ENCODE results near the gene NSMCE4A. TPM values are rescaled to one million over a fixed set of nuclear protein-coding genes. Genes with fewer than 3 reads are reported as not detected.
"Not testable (repeated sequence)": the region's sequence is repeated elsewhere in the genome, so short reads cannot be mapped to it uniquely, and the experiment has no call there.

The NSMCE4A gene, protein sequence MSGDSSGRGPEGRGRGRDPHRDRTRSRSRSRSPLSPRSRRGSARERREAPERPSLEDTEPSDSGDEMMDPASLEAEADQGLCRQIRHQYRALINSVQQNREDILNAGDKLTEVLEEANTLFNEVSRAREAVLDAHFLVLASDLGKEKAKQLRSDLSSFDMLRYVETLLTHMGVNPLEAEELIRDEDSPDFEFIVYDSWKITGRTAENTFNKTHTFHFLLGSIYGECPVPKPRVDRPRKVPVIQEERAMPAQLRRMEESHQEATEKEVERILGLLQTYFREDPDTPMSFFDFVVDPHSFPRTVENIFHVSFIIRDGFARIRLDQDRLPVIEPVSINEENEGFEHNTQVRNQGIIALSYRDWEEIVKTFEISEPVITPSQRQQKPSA
- total RNA-seq (10 to 100 TPM; 34.2 to 36.5 TPM), total RNA-seq (22.1 to 106 (median 70.5) reads per million in 172 experiments)
- polyA plus RNA-seq (2013, experiment 1 of 2), result 67.6 TPM
- 55.2 TPM for polyA plus RNA-seq (2013, experiment 2 of 2)

DNA sequence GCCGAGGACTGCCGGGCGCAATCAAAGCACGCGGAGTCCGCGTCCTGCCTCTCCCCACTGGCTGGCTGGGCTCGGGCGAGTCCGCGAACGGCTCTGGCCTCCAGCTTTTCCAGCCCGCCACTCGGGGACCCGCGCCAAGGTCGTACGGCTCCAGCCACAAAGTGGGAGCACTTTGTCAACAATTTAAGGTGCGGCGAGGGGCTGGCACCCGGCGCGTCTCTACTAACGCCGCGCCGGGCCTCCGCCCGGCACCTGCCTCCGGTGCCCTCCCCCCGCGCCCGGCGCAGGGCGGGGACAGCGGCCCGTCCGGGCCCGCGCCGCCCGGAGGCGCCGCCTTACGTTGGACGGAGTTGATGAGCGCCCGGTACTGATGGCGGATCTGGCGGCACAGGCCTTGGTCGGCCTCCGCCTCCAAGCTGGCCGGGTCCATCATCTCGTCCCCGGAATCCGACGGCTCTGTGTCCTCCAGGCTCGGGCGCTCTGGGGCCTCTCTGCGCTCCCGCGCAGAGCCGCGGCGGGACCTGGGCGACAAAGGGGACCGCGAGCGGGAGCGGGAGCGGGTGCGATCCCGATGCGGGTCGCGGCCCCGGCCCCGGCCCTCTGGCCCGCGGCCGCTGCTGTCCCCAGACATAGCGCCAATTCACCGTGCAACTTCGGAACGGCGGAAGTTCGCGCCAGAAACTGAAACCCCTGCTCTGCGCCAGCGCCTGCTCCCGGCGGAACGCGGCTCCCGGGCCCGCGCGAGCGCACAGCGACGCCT lies at the start of gene NSMCE4A:
Gene NSMCE4A (minus strand): TSS at position 683 of the 760 bp plus-strand sequence. CDS start 52 bp downstream, at position 631.
- peak within 1 kb of the TSS; percentile 87 for H3K4me3 Mint-ChIP-seq
- H3K36me3 Mint-ChIP-seq (ENCODE audit: low read depth), result peaks cover 30% of the 10 kb centered on the region
- peak within 1 kb of the TSS; percentile 36 for H3K27ac Mint-ChIP-seq
- ATAC-seq (ENCODE audit: poor library complexity) (peak; percentile 85), DNase-seq (peak; percentile 49 to 83 (median 66))
- H3K9me3 Mint-ChIP-seq, result no peaks in the 10 kb centered on the region
- TF ChIP-seq, protein P1, sequence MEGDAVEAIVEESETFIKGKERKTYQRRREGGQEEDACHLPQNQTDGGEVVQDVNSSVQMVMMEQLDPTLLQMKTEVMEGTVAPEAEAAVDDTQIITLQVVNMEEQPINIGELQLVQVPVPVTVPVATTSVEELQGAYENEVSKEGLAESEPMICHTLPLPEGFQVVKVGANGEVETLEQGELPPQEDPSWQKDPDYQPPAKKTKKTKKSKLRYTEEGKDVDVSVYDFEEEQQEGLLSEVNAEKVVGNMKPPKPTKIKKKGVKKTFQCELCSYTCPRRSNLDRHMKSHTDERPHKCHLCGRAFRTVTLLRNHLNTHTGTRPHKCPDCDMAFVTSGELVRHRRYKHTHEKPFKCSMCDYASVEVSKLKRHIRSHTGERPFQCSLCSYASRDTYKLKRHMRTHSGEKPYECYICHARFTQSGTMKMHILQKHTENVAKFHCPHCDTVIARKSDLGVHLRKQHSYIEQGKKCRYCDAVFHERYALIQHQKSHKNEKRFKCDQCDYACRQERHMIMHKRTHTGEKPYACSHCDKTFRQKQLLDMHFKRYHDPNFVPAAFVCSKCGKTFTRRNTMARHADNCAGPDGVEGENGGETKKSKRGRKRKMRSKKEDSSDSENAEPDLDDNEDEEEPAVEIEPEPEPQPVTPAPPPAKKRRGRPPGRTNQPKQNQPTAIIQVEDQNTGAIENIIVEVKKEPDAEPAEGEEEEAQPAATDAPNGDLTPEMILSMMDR (IDR thresholded peaks at IDR 0.05), result no peak
- ChIA-PET CTCF (interaction anchor here (0.6 kb wide), 1 partner anchor 399 kb away, joined by 3 read pairs; the partner anchor contains the start of gene PLEKHA1), POLR2A (interaction anchor here (2.4 kb wide), 1 partner anchor 46 kb away, joined by 9 read pairs; the partner anchor contains the start of gene ATE1)
- Histone ChIP-seq H3K27ac (ENCODE audit: low read depth in 1 of 2, low read length in 2 of 2) (peak within 1 kb of the TSS; percentile 31 to 40), H3K27me3 (ENCODE audit: control insufficient read depth in 1 of 2, insufficient read depth in 2 of 2, low read length in 2 of 2) (no peaks in the 10 kb centered on the region), H3K9me3 (ENCODE audit: control insufficient read depth in 1 of 2, insufficient read depth in 1 of 2, low read length in 2 of 2) (peaks cover 0 to 4% of the 10 kb centered on the region in 2 experiments), H3K4me1 (ENCODE audit: insufficient read depth, low read length) (peaks cover 21% of the 10 kb centered on the region), H3K36me3 (ENCODE audit: insufficient read depth, low read length) (peaks cover 15% of the 10 kb centered on the region), H3K4me3 (ENCODE audit: low read length) (peak within 1 kb of the TSS; percentile 63)
- H3K27me3 Mint-ChIP-seq, result no peaks in the 10 kb centered on the region
- peaks cover 19% of the 10 kb centered on the region for H3K4me1 Mint-ChIP-seq (ENCODE audit: low read depth)
- intact Hi-C loops (cut with DNase I, micrococcal nuclease), result loop anchor here in 1 of 2 experiments (1.0 to 10.0 kb wide), 3 partner anchors 46 to 1040 kb away; partner anchors contain the start of genes ATE1 and PLEKHA1

DNA sequence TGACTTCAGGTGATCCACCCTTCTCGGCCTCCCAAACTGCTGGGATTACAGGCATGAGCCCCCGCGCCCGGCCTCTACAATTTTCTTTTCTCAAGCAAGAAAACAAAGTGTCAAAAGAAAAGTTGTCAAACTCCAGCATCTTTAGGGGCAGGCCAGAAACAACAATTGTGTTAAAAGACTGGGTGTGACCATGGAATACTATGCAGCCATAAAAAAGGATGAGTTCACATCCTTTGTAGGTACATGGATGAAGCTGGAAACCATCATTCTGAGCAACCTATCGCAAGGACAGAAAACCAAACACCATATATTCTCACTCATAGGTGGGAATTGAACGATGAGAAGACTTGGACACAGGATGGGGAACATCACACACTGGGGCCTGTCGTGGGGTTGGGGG lies 48.2 kb upstream of the NSMCE4A start:
- H3K27ac ChIP-seq (ENCODE audit: low read depth in 1 of 2, low read length in 2 of 2); ATAC-seq (ENCODE audit: poor library complexity); H3K27me3 Mint-ChIP-seq; H3K36me3 Mint-ChIP-seq (ENCODE audit: low read depth); H3K4me3 Mint-ChIP-seq; DNase-seq; H3K4me1 ChIP-seq (ENCODE audit: insufficient read depth, low read length); H3K9me3 ChIP-seq (ENCODE audit: control insufficient read depth in 1 of 2, insufficient read depth in 1 of 2, low read length in 2 of 2); H3K4me1 Mint-ChIP-seq (ENCODE audit: low read depth); H3K27me3 ChIP-seq (ENCODE audit: control insufficient read depth in 1 of 2, insufficient read depth in 2 of 2, low read length in 2 of 2); H3K27ac Mint-ChIP-seq; intact Hi-C loops (cut with DNase I, micrococcal nuclease); H3K4me3 ChIP-seq (ENCODE audit: low read length); H3K36me3 ChIP-seq (ENCODE audit: insufficient read depth, low read length); POLR2A ChIA-PET; CTCF ChIA-PET; H3K9me3 Mint-ChIP-seq: not testable (repeated sequence)

DNA sequence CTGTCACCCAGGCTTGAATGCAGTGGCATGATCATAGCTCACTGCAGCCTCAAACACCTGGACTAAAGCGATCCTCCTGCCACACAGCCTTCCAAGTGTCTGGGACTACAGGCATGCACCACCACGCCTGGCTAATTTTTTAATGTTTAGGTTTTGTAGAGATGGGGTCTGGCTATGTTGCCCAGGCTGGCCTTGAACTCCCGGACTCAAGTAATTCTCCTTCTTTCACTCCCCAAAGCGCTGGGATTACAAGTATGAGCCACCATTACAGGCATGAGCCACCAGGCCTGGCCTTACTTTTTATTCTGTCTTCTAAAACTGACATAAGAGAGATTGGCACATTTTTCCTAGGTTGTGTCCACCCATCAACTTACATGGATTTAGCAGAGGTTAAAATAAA lies 47.3 kb upstream of the NSMCE4A start:
- Histone ChIP-seq H3K4me1 (ENCODE audit: insufficient read depth, low read length) (no peaks in the 10 kb centered on the region), H3K4me3 (ENCODE audit: low read length) (no peak overlapping the region), H3K27ac (ENCODE audit: low read depth in 1 of 2, low read length in 2 of 2) (no peak overlapping the region), H3K36me3 (ENCODE audit: insufficient read depth, low read length) (no peaks in the 10 kb centered on the region), H3K27me3 (ENCODE audit: control insufficient read depth in 1 of 2, insufficient read depth in 2 of 2, low read length in 2 of 2) (peaks cover 0 to 3% of the 10 kb centered on the region in 2 experiments), H3K9me3 (ENCODE audit: control insufficient read depth in 1 of 2, insufficient read depth in 1 of 2, low read length in 2 of 2) (no peaks in the 10 kb centered on the region)
- POLR2A ChIA-PET, result no interaction called here
- DNase-seq, result no peak
- Mint-ChIP-seq H3K27ac (no peak overlapping the region), H3K36me3 (ENCODE audit: low read depth) (no peaks in the 10 kb centered on the region), H3K4me3 (no peak overlapping the region), H3K27me3 (no peaks in the 10 kb centered on the region), H3K9me3 (no peaks in the 10 kb centered on the region), H3K4me1 (ENCODE audit: low read depth) (no peaks in the 10 kb centered on the region)
- intact Hi-C loops (cut with DNase I, micrococcal nuclease), result no loop called here
- no peak for ATAC-seq (ENCODE audit: poor library complexity)
- CTCF ChIA-PET, result no interaction called here
- TF ChIP-seq, protein P1 (IDR thresholded peaks at IDR 0.05), result no peak

All from CD4-positive, alpha-beta T cell (primary cell).